Embryonic facial prominence (tissue), 1 donor: ENCODE measurements around the gene PPARGC1A.

Experiments used
- DNase-seq: peaks from one replicate; pipeline ENCODE4 v3.0.0-alpha.2; 2016; ENCODE audit errors: extremely low spot score

The PPARGC1A gene

DNA sequence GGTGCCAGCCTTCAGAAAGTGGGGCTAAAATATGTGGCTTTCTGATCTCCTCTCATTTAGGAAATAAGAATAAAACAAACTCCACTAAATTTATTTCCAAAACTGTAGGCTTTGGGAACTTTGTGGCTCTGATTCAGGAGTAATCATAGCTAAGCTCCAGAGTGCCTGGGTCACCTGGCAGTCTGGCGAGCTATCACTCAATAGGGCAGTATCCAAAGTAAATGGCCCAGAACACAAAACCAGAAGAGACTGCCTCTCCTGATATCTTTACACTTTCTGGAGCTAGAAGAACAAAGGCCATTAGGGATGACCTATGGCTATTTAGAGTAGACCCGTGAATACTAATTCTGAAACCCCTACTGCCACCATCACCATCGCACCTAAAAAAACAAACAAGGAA lies 17.0 kb upstream of the PPARGC1A start:
- DNase-seq: no peak

DNA sequence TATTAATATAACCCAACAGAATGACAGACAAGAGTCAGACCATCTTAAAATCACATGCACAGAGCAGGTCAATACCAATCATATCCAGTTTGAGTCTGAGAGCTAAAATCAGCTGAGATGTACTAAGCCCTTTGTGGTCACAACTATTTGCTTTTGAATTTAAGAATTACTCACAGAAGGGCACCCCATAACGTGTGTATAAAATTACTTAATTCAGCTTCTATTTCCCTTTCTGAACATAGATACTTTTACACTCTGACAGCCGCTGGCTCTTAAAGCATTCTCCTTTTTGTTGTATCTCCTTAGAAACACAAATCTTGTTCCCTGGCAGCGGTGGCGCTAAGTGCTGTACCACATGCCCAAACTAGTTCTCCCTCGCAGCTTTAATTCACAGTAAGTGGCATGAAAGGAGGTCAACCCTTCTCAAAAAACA lies 14.8 kb upstream of the PPARGC1A start:
- peak; percentile 54 for DNase-seq

DNA sequence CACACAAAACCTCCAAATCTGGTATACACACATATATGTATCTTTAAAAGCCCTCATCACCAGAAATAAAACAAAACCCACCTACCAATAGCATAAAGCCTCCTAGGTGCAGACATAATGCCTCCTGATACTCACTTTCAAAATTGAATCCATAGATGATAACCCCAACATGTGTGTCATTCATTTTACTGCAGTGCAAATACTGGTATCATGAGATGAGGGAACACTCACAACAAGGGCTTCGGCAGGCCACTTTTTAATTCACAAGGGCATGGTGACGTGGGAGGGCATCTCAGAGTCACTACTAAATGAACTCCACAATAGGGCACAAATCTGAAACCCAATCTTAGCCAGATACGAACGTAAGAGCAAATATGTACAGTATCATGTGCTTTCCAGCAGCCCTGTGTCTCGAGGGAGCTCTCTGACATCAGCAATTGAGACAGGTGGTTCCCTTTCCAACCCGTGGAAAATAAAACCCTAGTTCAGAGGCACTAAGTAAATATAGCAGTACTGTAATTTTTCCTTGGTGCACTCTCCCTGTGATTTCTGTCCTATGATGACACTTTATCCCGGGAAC lies 14.1 kb upstream of the PPARGC1A start:
- DNase-seq: no peak

DNA sequence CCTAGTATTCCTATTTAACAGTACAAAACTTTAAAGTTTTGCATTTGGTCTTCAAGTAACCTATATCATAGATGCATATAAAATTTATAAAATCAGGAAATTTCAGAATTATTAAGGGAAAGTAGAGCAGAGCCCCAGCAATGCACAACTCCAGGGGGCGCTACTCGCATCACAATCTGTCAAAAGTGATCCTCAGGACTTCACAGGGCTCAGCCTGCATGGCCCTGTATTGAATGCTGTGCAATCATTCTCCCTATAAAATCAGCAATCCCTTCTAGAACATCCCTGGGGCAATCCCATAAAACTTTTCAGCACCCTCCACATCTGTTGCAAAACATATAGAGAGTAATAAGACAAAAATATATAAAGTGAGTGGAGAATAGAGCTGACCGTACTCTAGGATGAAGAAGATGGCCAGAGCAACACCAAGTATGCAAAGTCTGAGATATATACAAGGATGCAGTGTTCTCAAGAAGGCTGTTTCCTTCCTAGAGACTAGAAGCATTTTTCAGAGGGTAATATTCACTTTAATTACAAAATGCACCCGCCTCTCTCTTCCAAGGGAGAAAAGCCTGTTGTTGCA lies 12.5 kb upstream of the PPARGC1A start:
- DNase-seq: no peak

DNA sequence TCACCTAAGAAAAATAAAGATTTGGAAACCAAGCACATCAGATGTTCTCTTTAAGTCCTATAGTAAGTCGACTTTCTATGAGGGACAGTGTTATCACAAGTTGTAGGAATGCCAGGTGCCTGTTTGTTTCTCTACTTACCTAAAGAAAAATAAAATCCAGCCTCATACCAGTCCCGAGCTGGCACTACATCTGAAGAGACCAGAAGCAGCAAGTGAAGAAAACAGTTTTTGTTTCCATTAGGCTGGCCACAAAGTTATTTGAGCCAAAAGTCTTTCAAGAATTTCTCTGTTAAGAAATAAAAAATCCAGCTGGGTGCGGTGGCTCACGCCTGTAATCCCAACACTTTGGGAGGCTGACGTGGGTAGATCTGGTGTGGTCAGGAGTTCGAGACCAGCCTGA lies 10.8 kb upstream of the PPARGC1A start:
- DNase-seq: no peak

DNA sequence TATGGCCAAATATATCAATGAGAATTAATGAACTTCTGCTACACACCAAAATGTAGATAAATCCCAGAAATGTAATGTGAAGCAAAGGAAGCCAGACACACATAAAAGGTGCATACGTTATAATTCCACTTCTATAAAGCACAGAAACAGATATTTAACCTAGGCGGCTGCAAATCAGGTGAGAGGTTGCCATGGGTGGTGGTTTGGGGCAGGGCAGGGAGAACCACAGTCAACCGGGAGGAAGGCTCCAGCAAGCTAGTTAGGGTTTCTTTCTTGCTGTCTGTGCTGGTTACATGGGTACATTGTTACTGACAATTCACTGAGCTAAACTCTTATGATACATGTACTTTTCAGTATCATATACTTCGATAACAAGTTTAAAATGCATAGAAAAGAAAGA lies 9.7 kb upstream of the PPARGC1A start:
- no peak for DNase-seq

DNA sequence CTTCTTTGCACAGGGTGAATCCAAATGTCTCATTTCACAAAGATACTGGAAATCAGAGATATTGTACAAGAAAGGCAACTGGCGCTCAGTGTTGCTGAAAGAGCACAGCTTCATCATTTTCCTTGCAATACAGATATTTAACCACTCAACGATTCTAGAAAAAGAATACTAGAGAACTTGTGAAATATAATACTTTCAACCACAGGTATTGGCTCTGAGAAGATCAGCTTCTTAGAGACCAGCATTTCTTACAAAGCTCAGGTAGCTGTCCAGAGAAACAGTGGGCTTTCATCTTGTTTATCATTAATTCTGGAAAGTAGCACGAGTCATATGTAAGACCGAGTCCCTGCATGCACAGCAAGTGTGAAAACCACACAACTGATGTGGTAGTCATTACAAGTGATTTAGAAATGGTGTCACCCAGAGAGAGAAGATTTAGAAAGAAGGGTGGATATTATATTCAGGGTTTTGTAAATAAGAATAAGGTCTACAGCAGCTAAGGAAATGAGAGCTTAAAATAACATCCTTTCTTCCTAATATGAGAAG lies 7.8 kb upstream of the PPARGC1A start:
- no peak for DNase-seq

DNA sequence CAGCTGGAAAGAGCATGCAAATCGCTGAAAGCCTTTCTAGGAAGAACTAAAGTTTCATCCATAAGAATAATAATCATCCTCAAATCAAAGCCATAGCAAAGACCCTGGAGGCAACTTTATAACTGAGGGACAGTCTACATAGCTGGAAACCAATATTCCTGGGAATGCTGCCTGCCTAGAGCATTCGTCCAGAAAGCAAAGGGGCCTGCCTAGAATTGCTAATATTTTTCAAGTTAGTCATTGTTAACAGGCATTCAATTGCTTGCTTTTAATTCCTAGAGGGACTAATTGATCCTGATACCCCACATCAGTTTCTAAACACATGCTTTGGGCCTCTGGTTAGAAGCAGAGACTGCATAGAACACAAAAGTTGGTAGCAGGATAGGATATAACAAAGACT lies 4.2 kb upstream of the PPARGC1A start:
- no peak for DNase-seq

DNA sequence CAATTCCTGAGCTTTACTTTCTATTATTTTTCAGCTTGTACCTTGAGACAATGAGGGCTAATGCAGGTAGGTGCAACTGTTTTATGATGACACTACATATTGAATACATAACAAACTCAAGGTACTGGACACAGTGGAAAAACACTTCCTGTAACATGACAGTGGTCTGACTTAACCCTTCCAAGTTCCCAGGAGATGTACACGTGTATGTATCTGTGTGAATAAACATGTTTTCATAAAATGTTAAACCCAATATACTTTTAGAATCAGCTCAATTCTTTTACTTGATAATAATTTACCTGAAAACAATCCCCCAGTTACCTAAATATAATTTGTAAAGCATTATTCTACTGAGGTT lies 1.2 kb upstream of the PPARGC1A start:
- no peak for DNase-seq

DNA sequence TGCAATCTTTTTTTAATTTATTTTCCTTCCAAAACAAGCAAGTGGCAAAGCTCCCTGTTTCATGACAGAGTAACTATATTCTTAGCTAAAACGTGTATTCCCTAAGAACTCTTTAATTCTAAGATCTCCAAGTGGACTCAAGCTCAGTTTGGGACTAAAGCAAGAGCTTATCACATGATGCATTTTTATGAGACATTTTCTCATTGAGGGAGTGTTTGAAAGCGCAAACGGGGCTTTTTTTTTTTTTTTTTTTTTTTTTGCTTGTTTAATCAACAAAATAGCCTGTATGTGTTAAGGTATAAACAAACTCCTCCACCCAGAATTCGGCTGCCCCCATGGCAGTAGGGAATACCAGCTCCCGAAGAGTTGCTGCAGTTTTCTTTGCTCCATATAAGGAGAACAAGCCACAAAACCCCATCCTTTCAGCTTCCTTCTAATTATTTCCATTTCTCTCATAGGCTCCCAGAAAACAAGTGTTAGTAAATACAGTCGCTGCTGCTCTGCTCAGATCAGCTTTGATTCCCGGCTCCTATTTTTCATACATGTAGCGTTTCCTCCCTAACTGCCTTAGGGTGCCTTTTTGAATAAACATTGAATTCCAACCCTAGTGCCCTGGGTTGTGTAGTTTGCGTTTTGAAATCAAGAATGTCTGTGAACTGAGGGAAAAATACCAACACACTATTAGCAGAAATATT lies 669 bp upstream of the PPARGC1A start:
- DNase-seq: no peak

DNA sequence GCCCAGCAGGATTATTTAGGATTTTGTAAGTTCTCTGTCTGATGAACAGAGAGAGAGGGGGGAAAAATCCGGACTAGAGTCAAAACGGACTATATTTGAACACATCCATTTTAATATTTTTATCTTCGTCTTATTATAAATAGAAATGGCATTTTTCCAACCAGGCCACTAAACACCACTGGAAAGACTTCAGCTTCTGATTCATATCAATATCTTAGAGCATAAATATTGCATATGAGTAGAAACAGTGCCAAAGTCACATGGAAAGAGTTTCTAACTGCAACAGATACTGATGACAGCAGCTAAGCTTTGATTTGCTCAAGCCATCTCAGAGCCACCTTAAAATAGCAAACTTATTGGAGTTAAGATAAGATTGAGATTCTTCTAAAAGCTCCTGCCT lies 456 bp downstream of the PPARGC1A start:
- no peak for DNase-seq

DNA sequence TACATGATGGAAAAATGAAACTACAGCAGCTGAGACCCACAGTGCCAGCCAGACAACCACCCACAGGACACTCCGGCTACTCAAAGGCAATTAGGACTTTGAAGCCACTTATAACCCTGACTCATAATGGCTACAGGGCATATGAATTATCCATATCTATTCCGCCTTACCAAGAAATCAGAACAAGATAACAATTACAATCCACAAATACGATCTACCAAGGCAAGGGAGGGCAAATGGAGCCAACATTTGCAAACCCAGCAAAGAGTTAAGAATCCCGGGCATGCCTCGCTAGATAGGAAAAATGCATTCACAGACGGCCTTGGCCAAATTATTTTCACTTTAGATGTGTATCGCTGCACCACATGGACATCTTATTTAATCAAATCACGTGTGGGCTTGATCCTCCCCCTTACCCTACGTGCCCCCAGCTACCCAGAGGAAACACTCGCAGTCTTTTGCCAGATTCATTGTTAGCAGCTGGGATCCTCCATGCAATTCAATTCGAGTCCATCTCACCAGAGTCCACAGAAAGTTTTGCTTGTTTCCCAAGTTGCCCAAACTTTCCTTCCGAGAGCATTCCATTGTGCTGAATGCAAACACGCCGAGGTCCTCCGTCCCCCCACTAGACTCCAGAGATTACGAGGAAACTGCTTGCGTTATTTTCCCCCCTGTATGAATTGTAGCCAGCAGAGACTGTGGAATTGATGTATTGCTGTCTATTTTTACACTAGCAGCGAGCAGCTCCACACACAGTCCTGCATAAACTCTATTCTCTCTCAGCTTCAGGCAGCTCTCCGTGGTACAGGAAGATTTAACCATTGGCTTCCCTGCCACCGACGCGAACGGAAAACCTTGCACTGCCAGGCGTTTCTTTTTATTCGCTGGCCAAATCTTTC lies 1.2 kb downstream of the PPARGC1A start:
- DNase-seq: peak; percentile 36

DNA sequence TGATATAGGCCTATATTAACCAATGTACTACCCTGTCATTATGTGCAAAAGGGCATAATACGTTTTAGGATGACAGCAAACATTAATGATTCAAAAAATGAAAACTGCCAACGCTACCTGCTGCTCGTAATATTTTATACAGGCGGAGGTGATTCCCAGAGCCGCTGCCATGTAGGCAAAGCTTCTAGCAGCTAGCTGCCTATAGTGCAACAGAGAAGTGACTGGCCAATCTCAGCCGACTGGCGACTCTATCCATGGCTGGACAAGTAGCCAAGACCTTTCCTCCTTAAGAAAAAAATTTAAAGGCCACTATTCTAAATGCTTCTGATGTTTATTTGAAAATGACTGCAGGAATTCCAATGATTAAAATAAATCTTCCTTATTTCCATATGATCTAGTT lies 1.9 kb downstream of the PPARGC1A start:
- no peak for DNase-seq

DNA sequence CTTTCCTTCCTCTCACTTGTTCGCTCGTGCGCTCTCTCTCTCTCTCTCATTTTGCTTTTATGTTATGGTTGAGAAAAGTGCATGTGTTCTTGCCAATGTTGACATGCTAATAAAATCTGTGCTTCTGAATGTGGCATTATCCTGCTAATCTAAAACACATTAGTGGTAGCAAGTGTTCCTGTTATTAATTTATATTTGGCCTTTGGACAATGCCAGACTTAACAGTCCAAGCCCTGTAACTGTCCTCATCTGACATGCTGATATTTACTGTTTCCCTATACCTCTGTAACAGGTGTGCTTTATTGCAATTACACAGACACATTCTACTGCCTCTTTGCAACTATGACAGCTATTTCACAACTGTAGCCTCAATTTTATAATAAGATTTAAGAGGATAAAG lies 2.7 kb downstream of the PPARGC1A start:
- DNase-seq: no peak

DNA sequence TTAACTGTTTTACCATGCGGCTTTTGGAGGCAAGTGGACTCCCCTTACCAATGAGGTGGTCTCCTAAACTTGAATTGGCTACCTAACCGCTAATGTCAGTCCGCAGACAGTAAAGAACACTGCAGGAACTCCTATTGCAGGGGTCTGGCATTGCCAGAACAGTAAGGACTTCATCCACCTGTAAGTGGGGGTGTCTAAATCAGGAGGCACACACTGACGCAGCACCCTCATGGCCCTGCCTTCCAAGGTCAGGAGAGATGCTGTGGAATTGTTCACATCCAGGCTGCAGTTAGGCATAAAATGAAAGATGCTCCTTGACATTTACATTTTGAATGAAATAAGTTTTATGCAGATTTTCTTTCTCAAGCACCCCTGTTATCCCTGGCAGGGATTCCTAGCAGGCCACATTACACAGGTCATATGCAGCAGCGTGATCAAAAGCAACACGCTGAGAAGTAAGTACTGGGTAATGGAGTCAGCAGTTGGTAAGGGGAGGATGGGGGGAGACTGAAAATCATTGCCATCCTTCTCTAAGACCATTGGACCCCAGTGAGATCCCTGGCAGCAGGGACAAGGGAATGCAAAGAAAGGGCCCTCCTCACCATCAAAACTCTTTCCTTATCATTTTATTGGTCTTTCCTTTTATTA lies 3.8 kb downstream of the PPARGC1A start:
- no peak for DNase-seq

DNA sequence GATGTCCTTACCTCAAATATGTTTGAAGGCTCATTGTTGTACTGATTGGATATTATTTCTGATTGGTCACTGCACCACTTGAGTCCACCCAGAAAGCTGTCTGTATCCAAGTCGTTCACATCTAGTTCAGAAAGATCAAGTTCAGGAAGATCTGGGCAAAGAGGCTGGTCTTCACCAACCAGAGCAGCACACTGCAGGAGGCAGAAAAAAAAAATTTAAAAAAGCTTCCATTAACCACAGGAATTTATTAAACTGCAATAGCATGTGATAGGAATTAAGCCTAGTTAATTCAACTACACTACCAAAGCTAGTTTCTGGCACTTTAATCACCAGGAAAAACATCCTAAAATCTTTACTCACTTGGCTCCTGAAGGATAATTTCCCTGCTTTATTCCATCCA lies 5.1 kb downstream of the PPARGC1A start:
- no peak for DNase-seq

DNA sequence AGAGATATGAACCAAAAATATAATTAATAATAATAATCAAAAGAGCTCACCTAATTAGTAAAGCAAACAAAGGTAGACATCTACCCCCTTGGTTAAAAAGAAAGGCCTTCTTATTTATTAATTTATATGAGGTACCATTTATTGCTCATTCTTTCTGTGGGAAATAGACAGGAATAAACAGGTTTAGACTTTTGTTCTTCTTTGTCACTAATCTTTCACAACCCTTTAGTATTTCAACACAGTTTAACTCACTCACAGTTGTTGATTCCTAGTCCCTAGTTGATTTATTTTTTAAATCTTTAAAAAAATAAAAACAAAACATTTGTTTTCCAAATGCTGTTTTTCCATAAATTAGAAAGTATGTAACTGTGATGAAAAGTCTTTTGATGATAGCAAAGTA lies 5.6 kb downstream of the PPARGC1A start:
- DNase-seq: no peak

DNA sequence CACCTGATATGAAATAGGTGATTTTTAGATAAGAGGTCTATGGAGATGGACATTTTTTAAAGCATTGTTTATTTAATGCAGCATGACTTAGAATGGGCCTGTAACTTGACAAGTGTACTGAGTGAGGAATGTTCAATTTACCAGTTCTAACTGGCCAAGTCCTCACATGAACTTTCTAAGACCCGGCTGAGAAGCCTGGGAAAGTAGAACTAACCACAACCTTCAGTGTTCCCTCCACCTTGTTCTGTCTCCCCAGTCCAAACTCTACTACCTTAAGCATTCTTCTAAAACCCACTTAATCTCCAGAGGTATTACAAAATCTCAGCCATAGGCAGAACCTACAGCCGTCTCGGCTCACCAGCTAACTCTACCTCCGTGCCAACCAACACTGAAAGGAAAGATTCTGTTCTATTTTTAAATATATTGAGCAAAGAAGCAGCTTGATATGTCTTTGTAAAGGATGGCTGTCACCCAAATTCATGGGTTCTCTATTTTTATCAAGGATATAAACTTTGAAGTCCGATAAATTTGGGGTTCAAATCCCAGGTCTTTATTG lies 6.8 kb downstream of the PPARGC1A start:
- no peak for DNase-seq

DNA sequence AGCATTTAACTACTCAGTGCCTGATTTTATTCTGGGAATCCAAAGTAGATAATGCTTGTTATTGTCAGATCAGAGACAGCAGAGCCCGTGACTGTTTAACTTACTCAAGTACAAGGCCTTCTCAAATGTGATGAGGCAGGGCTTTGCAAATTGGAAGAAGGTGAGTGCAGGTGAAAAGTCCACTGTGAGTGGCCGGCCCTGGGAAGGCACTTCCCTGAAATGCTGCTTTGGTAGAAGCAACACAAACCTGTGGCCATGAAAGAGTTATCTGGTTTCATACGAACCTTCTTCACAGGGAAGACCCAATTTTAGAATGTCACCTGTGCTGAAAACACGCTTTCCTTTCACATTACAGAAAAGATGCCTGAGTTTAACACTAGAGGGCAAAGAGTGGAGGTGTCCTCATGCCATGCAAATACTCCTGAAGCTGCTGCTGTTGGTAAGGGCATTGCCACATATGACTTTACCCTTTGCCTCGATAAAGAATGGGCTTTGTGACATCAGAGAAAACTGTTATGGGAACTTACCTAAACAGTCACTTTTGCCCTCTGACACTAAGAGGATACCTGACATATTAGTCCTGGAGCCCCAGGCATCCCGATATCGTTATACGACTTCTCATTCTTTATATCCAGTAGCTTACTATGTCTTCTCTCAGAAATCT lies 8.0 kb downstream of the PPARGC1A start:
- DNase-seq: no peak

DNA sequence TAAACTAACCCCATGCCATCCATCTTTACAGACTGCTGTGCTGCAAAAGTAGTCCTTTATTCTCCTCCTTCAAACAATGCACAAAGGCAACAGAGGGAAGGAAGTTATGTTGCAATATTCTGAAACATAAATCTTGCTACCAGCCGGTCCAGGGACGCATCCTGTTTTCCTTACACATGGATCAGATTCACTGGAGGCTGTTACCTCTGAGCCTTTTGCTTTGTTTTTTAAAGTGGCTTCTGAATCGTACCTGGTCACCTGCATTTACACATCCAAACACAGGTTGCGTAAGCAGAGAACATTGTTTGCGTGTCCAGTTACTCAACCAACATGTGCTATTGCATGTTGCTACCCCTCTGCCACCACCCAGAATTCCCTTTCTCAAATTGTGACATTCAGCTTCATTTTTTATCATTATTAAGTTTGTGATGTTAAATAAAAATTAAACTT lies 8.8 kb downstream of the PPARGC1A start:
- DNase-seq: no peak
